OCI-LY7 (cell line): ENCODE results near the gene STARD7.
"Not testable (repeated sequence)": the region's sequence is repeated elsewhere in the genome, so short reads cannot be mapped to it uniquely, and the experiment has no call there.

ENCODE experiments used
- CTCF ChIP-seq: fragments of 200-600 bp; sonication (generic); conservative IDR thresholded peaks from 2 replicates; pipeline ENCODE4 v1.5.1; 2014; ENCODE audit warnings: mild to moderate bottlenecking, antibody characterized with exemption, low read length, moderate library complexity, mixed read lengths
- EZH2phosphoT487 ChIP-seq: fragments of 200-600 bp; sonication (generic); IDR thresholded peaks from 2 replicates; pipeline ENCODE4 v1.6.1; 2018; ENCODE audit warnings: low read depth, borderline replicate concordance, mild to moderate bottlenecking, mixed run types, antibody characterized with exemption, low read length, moderate library complexity, mixed read lengths

DNA sequence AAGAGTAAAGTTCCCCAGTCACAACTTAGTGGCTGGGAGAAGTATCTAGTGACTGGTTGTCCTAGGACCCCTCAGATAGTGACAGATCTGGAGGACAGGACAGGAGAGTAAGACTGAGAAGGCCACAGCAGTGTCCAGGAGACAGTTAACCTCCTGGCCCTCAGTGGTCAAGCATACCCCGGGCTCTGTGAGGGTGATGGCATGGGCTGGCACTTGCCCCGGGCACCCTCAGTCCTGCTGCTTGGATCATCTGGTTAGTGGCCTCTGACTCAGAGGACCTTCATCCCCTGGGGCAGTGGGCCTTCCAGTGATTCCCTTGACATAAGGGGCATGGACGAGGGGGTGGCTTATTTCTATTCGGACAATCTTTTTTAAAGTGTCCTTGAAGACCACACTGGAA is 11.3 kb upstream of the STARD7 start:
- not testable (repeated sequence) for TF ChIP-seq EZH2phosphoT487, CTCF
